Measurements from ENCODE around the gene RUVBL1.

DNA sequence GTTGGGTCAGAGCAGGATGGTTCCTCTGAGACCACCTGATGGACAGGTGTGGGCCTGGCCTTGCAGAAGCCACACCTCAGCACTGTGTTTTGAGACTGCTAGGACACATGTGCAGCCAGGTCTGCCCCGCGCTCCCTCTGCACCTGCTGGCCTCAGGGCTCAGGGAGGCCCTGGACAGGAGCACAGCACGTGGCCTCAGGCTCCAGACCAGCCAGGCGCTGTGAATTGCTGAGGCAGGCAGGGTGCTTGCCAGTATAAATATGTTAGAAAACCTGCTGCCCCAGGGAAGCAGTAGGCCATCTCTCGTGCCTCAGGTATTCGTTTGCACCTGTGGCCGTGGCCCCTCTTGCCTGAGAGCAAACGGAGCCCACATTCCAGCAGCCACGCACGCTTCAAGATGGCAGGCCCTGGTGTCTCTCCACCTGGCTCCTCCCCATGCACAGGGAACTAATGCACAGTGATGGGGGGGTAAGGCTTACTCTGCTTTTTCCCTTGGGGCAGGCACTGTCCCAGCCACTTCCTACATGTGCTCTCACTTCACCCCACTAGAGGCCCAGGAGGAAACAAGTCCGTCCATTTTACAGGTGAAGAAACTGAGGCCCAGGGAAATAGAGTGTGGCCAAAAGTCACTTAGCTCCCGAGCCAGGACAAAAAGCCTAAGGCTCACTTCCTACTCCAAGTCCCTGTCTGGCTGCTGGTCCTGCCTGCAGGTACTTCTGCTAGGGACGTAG is 51.0 kb downstream of the RUVBL1 start:
- TF ChIP-seq, protein P1, sequence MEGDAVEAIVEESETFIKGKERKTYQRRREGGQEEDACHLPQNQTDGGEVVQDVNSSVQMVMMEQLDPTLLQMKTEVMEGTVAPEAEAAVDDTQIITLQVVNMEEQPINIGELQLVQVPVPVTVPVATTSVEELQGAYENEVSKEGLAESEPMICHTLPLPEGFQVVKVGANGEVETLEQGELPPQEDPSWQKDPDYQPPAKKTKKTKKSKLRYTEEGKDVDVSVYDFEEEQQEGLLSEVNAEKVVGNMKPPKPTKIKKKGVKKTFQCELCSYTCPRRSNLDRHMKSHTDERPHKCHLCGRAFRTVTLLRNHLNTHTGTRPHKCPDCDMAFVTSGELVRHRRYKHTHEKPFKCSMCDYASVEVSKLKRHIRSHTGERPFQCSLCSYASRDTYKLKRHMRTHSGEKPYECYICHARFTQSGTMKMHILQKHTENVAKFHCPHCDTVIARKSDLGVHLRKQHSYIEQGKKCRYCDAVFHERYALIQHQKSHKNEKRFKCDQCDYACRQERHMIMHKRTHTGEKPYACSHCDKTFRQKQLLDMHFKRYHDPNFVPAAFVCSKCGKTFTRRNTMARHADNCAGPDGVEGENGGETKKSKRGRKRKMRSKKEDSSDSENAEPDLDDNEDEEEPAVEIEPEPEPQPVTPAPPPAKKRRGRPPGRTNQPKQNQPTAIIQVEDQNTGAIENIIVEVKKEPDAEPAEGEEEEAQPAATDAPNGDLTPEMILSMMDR (IDR thresholded peaks at IDR 0.05 in 4 of 5, conservative IDR thresholded peaks at IDR 0.05 in 1 of 5): no peak
- no peak for TF ChIP-seq POLR2A (IDR thresholded peaks at IDR 0.05)

Measured in gastrocnemius medialis (tissue), 4 donors.